K562 (cell line): ENCODE measurements around the gene SLC7A1.

Experiments used
- USF2 ChIP-seq: sonication (generic); formaldehyde crosslinking; IDR thresholded peaks from 2 replicates; pipeline ENCODE4 v1.5.0; 2020; ENCODE audit warnings: missing genetic modification reagents
- ZFP36 ChIP-seq: fragments of 150-350 bp; IDR thresholded peaks from 2 replicates; pipeline ENCODE4 v1.6.1; 2018; ENCODE audit warnings: low read length, low read depth; ENCODE audit not compliant: partially characterized antibody

GRCh38 chr13:29491248-29491647 lies 104.2 kb downstream of the SLC7A1 start:
- TF ChIP-seq USF2 (CRISPR knock-in tag) (no peak), ZFP36 (no peak)
